A673 (cell line): ENCODE results near the gene TUBG1.

ENCODE experiments used
- CTCF ChIP-seq: fragments of 300-800, 200-600 bp; sonication (generic); conservative IDR thresholded peaks from 2 replicates; pipeline ENCODE4 v1.5.1; 2017; ENCODE audit warnings: low read depth, mild to moderate bottlenecking, antibody characterized with exemption, low read length, moderate library complexity, mixed read lengths
- EZH2 ChIP-seq: fragments of 200-600 bp; sonication (generic); IDR thresholded peaks from 2 replicates; pipeline ENCODE4 v1.6.1; 2017; ENCODE audit warnings: borderline replicate concordance, low read depth, mild to moderate bottlenecking, mixed read lengths, antibody characterized with exemption, low read length; ENCODE audit not compliant: poor library complexity, severe bottlenecking

- no peak for TF ChIP-seq CTCF
- TF ChIP-seq EZH2: no peak
These were observed 43.8 kb upstream of the TUBG1 start for GRCh38 chr17:42565523-42566214.
